GM19193 (cell line): ENCODE measurements around the gene KIAA1191.

Experiments used
- POLR2A ChIP-seq: IDR thresholded peaks from 4 replicates; pipeline ENCODE4 v1.6.1; 2011; ENCODE audit not compliant: insufficient read depth, insufficient read length; ENCODE audit errors: extremely low read depth

Gene KIAA1191

DNA sequence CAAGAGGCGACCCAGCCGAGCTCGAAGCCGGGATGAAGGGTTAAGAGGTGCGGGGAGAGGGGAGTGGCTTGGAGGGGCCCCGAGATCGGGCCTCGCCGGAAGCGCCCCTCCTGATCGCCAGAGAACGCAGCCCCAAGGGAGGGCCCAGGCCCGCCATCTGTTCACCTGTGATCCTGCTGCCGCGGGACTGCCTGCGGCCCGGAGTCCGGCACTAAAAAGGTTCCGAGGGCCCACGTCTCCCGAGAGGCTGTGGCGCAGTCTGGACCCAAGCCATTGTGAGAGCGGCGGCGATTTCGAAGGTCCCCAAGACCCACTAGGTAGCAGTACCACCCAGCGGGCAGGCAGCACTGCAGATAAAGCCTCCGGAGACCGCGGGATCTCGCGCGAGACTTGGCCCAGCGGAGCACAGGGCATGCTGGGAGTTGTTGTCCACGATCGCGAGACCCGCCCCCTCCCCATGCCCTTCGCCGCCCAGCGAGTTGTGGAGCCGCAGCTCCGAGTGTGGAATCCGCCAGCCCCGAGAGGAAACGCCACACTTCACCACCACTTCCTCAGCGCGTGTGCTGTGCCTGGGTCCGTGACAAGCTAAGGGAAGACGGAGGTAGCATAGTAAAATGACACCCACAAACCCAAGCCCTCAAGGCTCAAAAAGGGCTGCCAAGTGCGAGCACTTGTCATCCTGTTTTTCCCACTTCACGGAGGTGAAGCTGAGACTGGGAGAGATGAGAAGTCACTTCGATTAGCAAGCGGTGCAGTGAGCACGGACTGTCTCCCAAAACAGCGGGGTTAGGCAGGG lies at the start of gene KIAA1191:
Gene KIAA1191, minus strand, starts transcription at position 328 of the 796 bp plus-strand sequence. CDS start 2,256 bp downstream, outside the sequence.
- TF ChIP-seq POLR2A: peak; percentile 98

DNA sequence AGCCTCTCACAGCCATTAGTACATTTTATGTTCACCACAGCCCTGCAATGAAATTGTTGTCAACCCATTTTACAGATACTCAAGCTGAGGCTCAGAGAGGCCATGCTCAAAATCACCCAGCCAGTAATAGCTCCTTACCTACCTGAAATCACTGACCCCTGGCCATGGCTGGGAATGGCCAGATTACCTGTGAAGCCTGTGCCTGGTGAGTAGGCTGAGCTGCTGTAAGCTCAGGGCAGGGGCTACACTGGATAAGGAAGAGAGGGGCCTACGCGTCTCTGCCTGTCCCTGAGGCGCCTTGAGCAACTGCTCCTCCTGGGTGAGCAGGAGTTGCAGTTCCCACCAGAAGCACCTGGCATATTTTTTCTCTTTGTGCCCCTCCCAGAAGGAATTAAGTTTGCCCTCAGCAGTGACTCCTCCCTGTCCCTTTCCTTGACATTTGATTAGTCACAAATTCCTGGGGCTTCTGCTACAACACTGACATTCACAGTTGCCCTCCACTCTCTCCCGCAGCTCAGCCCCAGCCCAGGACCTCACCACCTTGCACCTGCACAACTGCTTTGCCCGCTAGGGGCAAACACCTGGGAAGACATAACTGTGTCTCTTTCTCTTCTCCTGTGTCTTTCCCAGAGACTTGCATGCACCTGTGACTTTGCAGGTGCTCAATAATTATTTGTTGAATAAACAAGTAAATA lies 49.1 kb upstream of the KIAA1191 start:
- TF ChIP-seq POLR2A: no peak

DNA sequence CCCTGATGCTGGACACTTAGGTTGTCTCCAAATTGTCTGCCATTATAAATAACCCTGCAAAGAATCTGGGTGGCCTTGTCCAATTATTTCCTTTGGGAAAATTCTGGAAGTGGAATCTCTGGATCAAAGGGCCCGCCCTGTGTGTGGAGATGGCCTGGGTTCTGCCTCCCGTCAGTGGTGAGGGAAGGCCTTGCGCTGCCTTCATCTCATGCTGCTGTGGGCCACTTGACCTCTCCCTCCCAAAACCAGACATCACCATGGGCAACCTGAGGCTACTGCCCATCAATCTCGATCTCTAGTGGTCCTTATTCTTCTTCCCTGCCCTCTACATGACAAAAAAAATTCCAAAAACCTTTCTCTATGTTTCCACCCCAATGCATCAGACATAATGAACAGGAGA lies 48.2 kb upstream of the KIAA1191 start:
- no peak for TF ChIP-seq POLR2A

DNA sequence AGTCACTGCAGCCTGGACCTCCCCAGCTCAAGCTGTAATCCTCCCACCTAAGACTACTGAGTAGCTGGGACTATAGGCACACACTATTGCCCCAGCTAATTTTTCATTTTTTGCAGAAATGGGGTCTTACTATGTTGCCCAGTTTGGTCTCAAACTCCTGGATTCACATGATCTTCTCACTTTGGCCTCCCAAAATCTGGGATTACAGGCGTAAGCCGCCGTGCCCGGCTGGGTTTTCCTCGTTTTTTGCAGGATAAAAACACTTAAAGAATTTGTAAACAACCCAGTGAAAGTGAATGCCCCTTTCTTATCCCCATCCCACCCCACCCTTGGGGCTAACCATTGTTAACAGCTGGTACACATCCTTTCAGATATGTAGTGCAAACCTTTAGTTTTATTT lies 47.0 kb upstream of the KIAA1191 start:
- TF ChIP-seq POLR2A: no peak

DNA sequence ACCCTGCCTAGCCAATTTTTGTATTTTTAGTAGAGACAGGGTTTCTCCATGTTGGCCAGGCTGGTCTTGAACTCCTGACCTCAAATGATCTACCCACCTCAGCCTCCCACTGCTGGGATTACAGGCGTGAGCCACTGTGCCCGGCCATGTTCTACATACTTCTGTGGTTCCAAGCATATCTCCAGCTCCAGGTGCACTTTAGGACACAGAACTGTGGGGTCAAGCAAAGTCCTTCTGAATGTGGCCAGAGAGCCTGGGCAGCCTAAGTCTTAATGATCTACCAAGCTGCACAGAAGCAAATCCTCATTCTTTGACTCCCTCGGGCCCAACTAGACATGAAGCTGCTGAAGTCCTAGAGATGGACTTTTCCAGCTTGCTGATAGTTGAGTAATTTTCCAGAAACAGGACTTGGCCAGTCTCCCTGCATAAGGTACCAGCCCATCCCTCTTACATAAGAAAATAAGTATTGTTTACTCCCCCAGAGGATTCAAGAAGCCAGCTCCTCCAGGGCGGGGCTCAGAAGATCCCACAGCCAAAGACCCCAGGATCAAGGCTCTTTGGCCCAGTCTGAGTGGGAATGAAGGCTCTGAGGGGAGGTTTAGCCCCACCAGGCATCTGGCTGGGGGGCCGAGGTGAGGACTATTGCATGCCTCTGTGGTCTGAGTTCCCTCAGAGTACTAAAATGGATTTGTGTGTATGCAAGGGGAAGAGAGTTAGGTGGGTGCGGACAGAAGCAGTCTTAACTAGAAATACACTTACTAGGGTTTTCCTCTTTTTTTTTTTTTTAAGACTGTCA lies 46.1 kb upstream of the KIAA1191 start:
- TF ChIP-seq POLR2A: no peak

GRCh38 chr5:176406436-176407052 lies 45.0 kb upstream of the KIAA1191 start:
- TF ChIP-seq POLR2A: no peak

- TF ChIP-seq POLR2A: no peak
These were observed 44.3 kb upstream of the KIAA1191 start for GRCh38 chr5:176405656-176406435.

- no peak for TF ChIP-seq POLR2A
These were observed 40.0 kb upstream of the KIAA1191 start for GRCh38 chr5:176401281-176402205.

GRCh38 chr5:176400382-176401156 lies 39.0 kb upstream of the KIAA1191 start:
- TF ChIP-seq POLR2A: no peak

DNA sequence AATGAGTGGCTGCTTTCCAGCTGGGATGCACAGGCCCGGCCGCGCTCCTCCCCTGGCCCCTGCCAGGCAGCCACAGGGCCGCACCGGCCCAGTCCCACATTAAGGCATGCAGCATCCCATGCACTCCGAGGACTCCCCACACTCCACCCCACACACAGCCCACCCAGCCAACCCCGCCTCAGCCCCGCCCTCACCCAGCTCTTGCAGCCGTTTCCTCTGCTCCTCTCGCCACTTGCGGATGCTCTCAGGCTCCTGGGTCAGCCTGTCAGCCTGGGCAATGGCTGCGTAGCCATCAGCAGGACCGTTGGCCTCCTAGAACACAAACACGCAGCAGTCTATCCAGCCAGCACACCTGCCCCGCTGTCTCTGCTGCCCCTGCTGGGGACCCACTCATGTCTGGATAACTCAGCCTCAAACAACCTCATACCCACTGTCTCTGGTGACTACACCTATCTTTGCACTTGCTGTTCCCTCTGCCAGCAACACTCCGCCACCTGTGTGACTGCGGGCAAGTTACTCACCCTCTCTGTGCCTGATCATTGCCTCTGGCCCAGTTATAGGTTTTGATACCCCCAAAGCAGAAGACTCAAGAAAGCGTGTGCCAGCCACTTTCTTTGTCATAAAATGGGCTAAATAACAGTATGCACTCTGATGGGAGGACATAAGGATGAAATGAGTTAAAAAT lies 36.3 kb upstream of the KIAA1191 start:
- TF ChIP-seq POLR2A: no peak

DNA sequence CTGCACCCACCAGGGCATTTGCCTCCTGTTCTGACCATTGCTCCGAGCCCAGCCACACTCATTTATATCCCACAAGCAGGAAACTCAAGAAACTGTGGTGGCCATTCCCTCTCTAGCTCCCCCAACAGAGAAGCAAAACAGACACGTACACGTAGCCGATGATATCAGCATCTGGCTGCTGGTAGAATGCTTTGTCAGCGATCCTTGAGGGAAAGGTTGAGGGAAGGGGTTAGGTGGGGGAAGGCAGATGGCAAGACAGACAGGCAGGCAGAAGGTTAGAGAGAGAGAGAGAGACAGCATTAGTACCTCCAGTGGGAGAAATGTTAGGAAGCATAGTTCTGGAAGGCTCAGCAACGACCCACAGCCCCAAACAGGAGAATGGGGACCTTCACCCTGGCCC lies 34.8 kb upstream of the KIAA1191 start:
- TF ChIP-seq POLR2A: no peak
